ENCODE data around the gene AGBL4.

AGBL4 gene

DNA sequence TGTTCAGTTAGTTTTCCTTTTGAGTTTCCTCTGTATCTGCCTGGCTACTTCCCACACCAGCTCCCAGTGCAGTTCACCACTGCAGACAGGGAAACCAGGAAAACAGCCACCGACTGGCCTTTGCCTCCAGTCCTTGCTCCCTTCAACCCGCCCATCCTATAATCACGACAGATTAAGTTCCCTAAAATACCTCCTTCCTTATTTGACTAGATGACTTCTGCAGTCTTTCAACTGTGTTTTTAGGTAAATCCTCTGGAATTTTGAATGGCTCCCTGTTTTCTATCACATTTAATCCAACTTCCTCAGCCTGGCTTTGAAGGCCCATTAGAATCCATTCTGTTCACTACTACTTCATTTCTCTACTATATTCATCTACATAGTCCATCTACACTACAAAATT lies 1284.7 kb downstream of the AGBL4 start:
- H3K9me3 Mint-ChIP-seq: no peaks in the 10 kb centered on the region
- TF ChIP-seq, protein P1, sequence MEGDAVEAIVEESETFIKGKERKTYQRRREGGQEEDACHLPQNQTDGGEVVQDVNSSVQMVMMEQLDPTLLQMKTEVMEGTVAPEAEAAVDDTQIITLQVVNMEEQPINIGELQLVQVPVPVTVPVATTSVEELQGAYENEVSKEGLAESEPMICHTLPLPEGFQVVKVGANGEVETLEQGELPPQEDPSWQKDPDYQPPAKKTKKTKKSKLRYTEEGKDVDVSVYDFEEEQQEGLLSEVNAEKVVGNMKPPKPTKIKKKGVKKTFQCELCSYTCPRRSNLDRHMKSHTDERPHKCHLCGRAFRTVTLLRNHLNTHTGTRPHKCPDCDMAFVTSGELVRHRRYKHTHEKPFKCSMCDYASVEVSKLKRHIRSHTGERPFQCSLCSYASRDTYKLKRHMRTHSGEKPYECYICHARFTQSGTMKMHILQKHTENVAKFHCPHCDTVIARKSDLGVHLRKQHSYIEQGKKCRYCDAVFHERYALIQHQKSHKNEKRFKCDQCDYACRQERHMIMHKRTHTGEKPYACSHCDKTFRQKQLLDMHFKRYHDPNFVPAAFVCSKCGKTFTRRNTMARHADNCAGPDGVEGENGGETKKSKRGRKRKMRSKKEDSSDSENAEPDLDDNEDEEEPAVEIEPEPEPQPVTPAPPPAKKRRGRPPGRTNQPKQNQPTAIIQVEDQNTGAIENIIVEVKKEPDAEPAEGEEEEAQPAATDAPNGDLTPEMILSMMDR (IDR thresholded peaks at IDR 0.05; ENCODE audit: unreplicated experiment in 3 of 3): no peak
- H3K27me3 Mint-ChIP-seq (ENCODE audit: low read depth): no peaks in the 10 kb centered on the region
- H3K36me3 Mint-ChIP-seq (ENCODE audit: low read depth): peaks cover 71% of the 10 kb centered on the region
- peaks cover 10% of the 10 kb centered on the region for H3K4me1 Mint-ChIP-seq
- no peak overlapping the region for H3K4me3 Mint-ChIP-seq
- H3K27ac Mint-ChIP-seq: no peak overlapping the region

DNA sequence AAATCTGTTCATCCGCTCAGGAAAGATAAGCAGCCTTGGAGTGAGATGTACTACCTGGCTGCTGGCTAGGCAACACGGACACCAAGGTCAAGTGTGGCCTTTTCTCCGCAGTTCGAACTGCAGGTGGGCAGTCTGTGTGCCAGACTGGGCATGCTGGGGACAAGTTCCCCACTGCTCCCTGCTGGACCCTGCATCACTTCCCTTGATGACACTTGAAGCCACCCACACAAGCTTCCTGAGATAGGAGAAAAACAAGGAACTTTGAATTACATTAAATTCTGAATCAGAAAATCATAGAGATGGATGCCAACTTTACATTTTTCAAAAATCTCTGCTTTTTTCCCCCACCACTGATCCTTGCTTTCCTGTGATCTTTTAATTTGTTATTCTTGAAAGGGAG lies 1285.4 kb downstream of the AGBL4 start:
- no peaks in the 10 kb centered on the region for H3K27me3 Mint-ChIP-seq (ENCODE audit: low read depth)
- peaks cover 71% of the 10 kb centered on the region for H3K36me3 Mint-ChIP-seq (ENCODE audit: low read depth)
- H3K4me3 Mint-ChIP-seq: no peak overlapping the region
- no peaks in the 10 kb centered on the region for H3K9me3 Mint-ChIP-seq
- TF ChIP-seq, protein P1 (IDR thresholded peaks at IDR 0.05; ENCODE audit: unreplicated experiment in 3 of 3): no peak
- H3K27ac Mint-ChIP-seq: no peak overlapping the region
- H3K4me1 Mint-ChIP-seq: peaks cover 10% of the 10 kb centered on the region

DNA sequence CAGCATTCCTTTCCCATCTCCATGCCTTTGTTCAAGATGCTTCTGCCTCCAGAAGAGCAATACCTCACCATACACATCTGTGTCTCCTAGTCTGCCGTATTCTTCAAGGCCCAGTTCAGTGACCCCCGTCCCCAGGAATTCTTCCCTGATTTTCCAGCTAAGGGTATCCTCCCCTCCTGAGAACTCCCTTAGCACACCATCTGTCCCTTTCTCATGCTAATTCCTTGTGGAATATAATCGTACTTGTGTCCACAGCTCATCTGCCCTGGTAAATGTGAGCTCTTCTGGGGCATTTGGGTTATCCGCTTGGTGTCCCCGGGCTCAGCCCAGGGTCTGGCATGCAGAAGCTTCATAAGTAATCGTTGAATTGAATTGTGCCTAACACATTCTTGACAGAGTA lies 1288.0 kb downstream of the AGBL4 start:
- Mint-ChIP-seq H3K4me1 (peaks cover 3% of the 10 kb centered on the region), H3K9me3 (no peaks in the 10 kb centered on the region), H3K36me3 (ENCODE audit: low read depth) (peaks cover 49% of the 10 kb centered on the region), H3K4me3 (no peak overlapping the region), H3K27ac (no peak overlapping the region), H3K27me3 (ENCODE audit: low read depth) (no peaks in the 10 kb centered on the region)
- TF ChIP-seq, protein P1 (IDR thresholded peaks at IDR 0.05; ENCODE audit: unreplicated experiment in 3 of 3): no peak

DNA sequence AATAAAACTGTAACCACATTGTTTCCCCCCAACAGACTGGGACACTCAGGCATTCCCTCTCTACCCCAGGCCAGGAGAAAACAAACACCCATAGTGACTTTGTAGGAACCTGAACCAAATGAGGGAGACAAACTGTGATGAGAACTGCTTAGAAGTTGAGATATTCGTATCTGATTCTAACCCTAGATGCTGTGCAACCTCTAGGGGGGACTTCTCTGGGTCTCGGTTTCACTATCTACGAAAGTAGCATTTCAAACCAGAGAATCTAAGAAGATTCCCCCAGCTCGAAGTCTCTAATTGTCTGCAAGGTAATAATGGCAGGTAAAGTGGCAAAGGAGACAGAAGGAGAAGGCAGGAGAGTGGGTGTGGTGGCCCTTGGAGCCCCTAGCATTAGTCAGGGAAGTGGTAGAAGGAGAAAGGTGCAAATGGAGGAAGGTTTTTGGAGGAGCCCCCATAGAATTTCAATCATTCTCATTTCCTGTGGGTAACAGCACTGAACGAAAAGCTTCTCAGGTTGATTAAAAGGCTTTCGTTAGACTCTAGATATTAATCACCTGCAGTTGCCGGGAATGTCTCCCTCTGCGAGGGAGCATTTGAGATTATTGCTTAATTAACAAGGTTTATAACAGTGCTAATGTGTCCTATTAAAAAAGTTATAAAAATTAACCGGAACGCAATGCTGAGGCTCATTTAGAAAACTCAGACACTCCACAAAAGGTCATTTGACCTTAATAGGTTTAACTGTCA lies 1293.4 kb downstream of the AGBL4 start:
- Mint-ChIP-seq H3K4me3 (no peak overlapping the region), H3K4me1 (no peaks in the 10 kb centered on the region), H3K36me3 (ENCODE audit: low read depth) (peaks cover 37% of the 10 kb centered on the region), H3K27ac (no peak overlapping the region), H3K9me3 (no peaks in the 10 kb centered on the region), H3K27me3 (ENCODE audit: low read depth) (no peaks in the 10 kb centered on the region)
- TF ChIP-seq, protein P1 (IDR thresholded peaks at IDR 0.05; ENCODE audit: unreplicated experiment in 3 of 3): no peak

DNA sequence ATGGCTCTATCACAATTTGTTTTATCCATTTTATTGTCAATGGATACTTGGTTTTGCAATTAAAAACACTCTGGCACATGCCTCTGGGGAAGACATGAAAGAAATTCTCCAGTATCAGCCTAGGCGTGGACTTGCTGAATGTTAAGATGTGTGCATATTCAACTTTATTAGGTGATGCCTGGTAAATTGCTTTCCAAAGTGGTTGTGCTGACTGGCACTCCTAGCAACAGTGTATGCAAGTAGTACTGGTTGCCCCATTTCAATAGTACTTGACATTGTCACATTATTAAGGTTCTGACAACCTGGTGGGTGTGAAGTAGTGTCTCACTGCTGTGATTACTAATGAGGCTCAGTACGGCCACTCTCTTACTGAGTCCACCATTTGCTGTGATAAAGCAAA lies 1295.2 kb downstream of the AGBL4 start:
- Mint-ChIP-seq H3K4me1 (no peaks in the 10 kb centered on the region), H3K36me3 (ENCODE audit: low read depth) (peaks cover 26% of the 10 kb centered on the region), H3K9me3 (no peaks in the 10 kb centered on the region), H3K27ac (no peak overlapping the region), H3K4me3 (no peak overlapping the region), H3K27me3 (ENCODE audit: low read depth) (no peaks in the 10 kb centered on the region)
- TF ChIP-seq, protein P1 (IDR thresholded peaks at IDR 0.05; ENCODE audit: unreplicated experiment in 3 of 3): no peak

Data from nephron (organoid).